Lower lobe of right lung (tissue), 2 donors: ENCODE measurements around the gene CC2D2A. TPM values are rescaled to one million over a fixed set of nuclear protein-coding genes. Genes with fewer than 3 reads are reported as not detected.
A peak's percentile ranks its signal among the peaks of the same experiment; 100 is the strongest.
"Not testable (repeated sequence)": the region's sequence is repeated elsewhere in the genome, so short reads cannot be mapped to it uniquely, and the experiment has no call there.

Experiments
- ATAC-seq, 2 donors: fragments of 200-7000 bp; cut with Tn5 transposase; one replicate each; pipeline ENCODE4 v1.9.1; 2020 to 2022; ENCODE audit warnings: mild to moderate bottlenecking in 2 of 2, moderate library complexity in 2 of 2
- DNase-seq: peaks from one replicate; pipeline ENCODE4 v3.0.0-alpha.2; 2020
- H3K27ac ChIP-seq: fragments of 200-600 bp; one replicate; pipeline ENCODE4 v1.8.0; 2022
- H3K27me3 ChIP-seq: fragments of 200-600 bp; one replicate; pipeline ENCODE4 v1.8.0; 2022; ENCODE audit warnings: low read depth
- H3K36me3 ChIP-seq: fragments of 200-600 bp; one replicate; pipeline ENCODE4 v1.8.0; 2022; ENCODE audit warnings: mild to moderate bottlenecking
- H3K4me1 ChIP-seq: fragments of 200-600 bp; one replicate; pipeline ENCODE4 v1.8.0; 2022
- H3K4me3 ChIP-seq: fragments of 200-600 bp; one replicate; pipeline ENCODE4 v1.8.0; 2022; ENCODE audit warnings: mild to moderate bottlenecking
- H3K9me3 ChIP-seq: fragments of 200-600 bp; one replicate; pipeline ENCODE4 v1.8.0; 2022
- intact Hi-C: fragments of 100-400 bp; cut with DNase I; formaldehyde crosslinking; loops from one replicate; pipeline ENCODE4 v1.11.0; 2022
- total RNA-seq: library from RNA; stranded (reverse); fragmentation: NEBNext Ultra II Directional; extraction: Animal tissue kit (Norgen Biotek cat#: 25700); gene quantifications from one replicate; pipeline ENCODE4 v1.2.1, GENCODE V29; 2021
- TF ChIP-seq, protein P1 (sequence below): fragments of 200-600 bp; IDR thresholded peaks from one replicate; pipeline ENCODE4 v1.8.0; 2022; ENCODE audit warnings: antibody characterized with exemption, mild to moderate bottlenecking
- donor health status: DM: no; HTN: yes; CAD: no; lungs with severe emphysema.

CC2D2A gene
- total RNA-seq, 1 donor from 2014 or later = 21.2 TPM

- Histone ChIP-seq H3K4me3 (no peak overlapping the region), H3K27ac (no peak overlapping the region), H3K9me3 (no peaks in the 10 kb centered on the region), H3K4me1 (no peaks in the 10 kb centered on the region), H3K36me3 (peaks cover 35% of the 10 kb centered on the region), H3K27me3 (no peaks in the 10 kb centered on the region)
- ATAC-seq (no peak), DNase-seq (no peak)
- TF ChIP-seq, protein P1, sequence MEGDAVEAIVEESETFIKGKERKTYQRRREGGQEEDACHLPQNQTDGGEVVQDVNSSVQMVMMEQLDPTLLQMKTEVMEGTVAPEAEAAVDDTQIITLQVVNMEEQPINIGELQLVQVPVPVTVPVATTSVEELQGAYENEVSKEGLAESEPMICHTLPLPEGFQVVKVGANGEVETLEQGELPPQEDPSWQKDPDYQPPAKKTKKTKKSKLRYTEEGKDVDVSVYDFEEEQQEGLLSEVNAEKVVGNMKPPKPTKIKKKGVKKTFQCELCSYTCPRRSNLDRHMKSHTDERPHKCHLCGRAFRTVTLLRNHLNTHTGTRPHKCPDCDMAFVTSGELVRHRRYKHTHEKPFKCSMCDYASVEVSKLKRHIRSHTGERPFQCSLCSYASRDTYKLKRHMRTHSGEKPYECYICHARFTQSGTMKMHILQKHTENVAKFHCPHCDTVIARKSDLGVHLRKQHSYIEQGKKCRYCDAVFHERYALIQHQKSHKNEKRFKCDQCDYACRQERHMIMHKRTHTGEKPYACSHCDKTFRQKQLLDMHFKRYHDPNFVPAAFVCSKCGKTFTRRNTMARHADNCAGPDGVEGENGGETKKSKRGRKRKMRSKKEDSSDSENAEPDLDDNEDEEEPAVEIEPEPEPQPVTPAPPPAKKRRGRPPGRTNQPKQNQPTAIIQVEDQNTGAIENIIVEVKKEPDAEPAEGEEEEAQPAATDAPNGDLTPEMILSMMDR = no peak
- intact Hi-C loops = no loop called here
Measured at GRCh38 chr4:15516494-15516893, 46.8 kb downstream of the CC2D2A start.

DNA sequence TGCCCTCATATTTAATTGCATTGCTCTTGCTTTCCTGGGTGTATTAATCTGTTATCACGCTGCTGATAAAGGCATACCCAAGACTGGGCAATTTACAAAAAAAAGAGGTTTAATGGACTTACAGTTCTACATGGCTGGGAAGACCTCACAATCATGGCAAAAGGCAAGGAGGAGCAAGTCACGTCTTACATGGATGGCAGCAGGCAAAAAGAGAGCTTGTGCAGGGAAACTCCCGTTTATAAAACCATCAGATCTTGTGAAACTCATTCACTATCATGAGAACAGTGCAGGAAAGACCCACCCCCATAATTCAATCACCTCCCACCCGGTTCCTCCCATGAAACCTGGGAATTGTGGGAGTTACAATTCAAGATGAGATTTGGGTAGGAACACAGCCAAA, 48.0 kb downstream of the CC2D2A start:
- intact Hi-C loops, H3K27ac ChIP-seq: not testable (repeated sequence)
- peaks cover 23% of the 10 kb centered on the region for H3K36me3 ChIP-seq

GRCh38 chr4:15521442-15522039, 51.9 kb downstream of the CC2D2A start:
- intact Hi-C loops = no loop called here
- Histone ChIP-seq H3K27ac (no peak overlapping the region), H3K4me3 (no peak overlapping the region), H3K9me3 (no peaks in the 10 kb centered on the region), H3K36me3 (peaks cover 11% of the 10 kb centered on the region), H3K27me3 (no peaks in the 10 kb centered on the region), H3K4me1 (no peaks in the 10 kb centered on the region)
- DNase-seq = no peak
- ATAC-seq = no peak
- TF ChIP-seq, protein P1 = no peak

More for the DNA sequence above, 48.0 kb downstream of the CC2D2A start:
- H3K4me1 ChIP-seq, H3K9me3 ChIP-seq, ATAC-seq, DNase-seq, H3K27me3 ChIP-seq, H3K4me3 ChIP-seq: not testable (repeated sequence)

DNA sequence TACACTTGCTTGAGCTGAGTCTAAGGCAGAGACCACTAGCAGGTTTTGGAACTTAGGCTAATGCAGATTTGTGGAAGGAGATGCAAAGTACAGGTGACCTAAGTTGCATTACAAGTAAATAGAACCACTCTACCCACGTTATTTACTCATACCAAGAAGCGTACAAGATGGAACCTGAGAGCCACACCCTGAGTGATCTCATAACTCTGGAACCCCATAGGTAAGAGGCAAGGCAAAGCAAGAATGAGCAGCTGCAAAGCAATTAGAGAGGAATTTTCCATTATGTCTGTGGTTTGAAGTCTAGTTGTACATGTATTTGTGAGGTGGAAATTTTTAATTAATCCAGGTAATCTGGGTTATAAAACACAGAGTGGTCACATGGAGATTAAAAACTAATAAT, 55.4 kb downstream of the CC2D2A start:
- peak; percentile 74 to 82 for ATAC-seq
- TF ChIP-seq, protein P1 = no peak
- no peaks in the 10 kb centered on the region for H3K27me3 ChIP-seq
- no peak for DNase-seq
- intact Hi-C loops = no loop called here
- no peaks in the 10 kb centered on the region for H3K4me1 ChIP-seq
- H3K4me3 ChIP-seq = no peak overlapping the region
- no peak overlapping the region for H3K27ac ChIP-seq
- no peaks in the 10 kb centered on the region for H3K9me3 ChIP-seq
- H3K36me3 ChIP-seq = peaks cover 17% of the 10 kb centered on the region

DNA sequence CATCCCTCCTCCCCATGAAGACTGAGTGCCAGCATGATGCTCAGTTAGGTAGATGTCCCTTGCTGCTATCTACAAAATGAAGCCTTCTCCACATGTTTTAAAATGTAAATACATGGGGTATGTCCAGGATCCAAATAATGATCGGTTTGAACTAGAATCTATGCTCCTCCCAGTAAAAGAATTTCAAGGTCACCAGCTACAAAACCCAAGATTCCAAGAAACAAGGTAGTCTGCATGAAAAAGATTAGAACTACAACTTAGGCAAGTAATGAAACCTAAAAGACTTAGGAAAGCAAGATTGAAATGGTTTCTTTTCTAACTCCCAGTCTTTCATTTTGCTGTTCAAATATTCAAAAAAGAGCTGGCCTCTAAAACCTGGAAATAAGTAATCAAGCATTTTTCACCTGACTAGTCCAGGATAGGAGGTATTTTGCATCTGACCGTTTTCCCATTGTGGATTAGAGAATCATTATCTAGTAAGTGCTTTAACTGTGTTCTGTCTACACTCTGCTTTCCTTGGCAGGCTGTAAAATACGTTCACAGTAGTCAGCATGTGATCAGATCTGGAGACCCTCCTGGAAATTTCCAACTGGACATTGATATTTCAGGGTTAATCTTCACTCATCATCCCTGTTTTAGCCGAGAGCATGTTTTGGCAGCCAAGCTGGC, 57.4 kb downstream of the CC2D2A start:
- H3K4me3 ChIP-seq = no peak overlapping the region
- ATAC-seq (no peak), DNase-seq (no peak)
- H3K27ac ChIP-seq = no peak overlapping the region
- H3K36me3 ChIP-seq = peaks cover 17% of the 10 kb centered on the region
- no peaks in the 10 kb centered on the region for H3K9me3 ChIP-seq
- H3K27me3 ChIP-seq = no peaks in the 10 kb centered on the region
- intact Hi-C loops = no loop called here
- H3K4me1 ChIP-seq = no peaks in the 10 kb centered on the region
- TF ChIP-seq, protein P1 = no peak

DNA sequence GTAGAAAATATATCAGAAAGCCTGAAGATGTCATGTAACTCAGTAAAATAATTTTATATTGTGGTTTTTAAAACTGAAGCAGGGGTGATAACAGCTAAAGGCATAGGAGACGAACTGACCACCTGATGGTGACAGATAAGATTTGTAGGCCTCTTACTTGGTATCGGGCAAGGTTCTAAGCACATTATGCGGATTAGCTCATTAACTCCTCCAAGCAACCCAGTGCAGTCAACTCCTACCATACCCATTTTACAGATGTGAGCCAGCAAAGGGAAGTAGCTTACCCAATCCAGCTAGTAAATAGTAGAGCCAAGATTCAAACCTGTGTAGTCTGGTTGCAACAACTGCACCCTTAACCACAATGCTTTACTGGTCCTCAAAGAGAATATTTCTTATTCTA, 62.1 kb downstream of the CC2D2A start:
- H3K9me3 ChIP-seq = no peaks in the 10 kb centered on the region
- TF ChIP-seq, protein P1 = no peak
- intact Hi-C loops = no loop called here

More for the DNA sequence above, 62.1 kb downstream of the CC2D2A start:
- ATAC-seq (no peak), DNase-seq (no peak)
- peaks cover 17% of the 10 kb centered on the region for H3K36me3 ChIP-seq
- no peaks in the 10 kb centered on the region for H3K4me1 ChIP-seq
- H3K4me3 ChIP-seq = no peak overlapping the region
- H3K27me3 ChIP-seq = no peaks in the 10 kb centered on the region
- no peak overlapping the region for H3K27ac ChIP-seq
